HepG2 (cell line): ENCODE results near the gene PPP1R18. TPM values are rescaled to one million over a fixed set of nuclear protein-coding genes. Genes with fewer than 3 reads are reported as not detected.

Source experiments
- BCLAF1 ChIP-seq: fragments of 450-650 bp; IDR thresholded peaks from 2 replicates; pipeline ENCODE4 v1.6.1; 2017; ENCODE audit warnings: mild to moderate bottlenecking
- KLF12 ChIP-seq: sonication (generic); formaldehyde crosslinking; IDR thresholded peaks from 2 replicates; pipeline ENCODE4 v1.4.0; 2020; ENCODE audit warnings: missing genetic modification reagents, borderline replicate concordance
- RFX1 ChIP-seq: fragments of 450-650 bp; IDR thresholded peaks from 2 replicates; pipeline ENCODE4 v1.6.1; 2017
- TGIF2 ChIP-seq: IDR thresholded peaks from 2 replicates; pipeline ENCODE4 v1.6.1; 2016; ENCODE audit warnings: control low read depth, missing compliant biosample characterization
- USF2 ChIP-seq, 2 experiments: sonication (generic) in 1 of 2; formaldehyde crosslinking in 1 of 2; IDR thresholded peaks; 2 replicates each; pipeline versions ENCODE4 v1.5.1 to v1.6.1; 2011 to 2020; ENCODE audit warnings: borderline replicate concordance in 1 of 2, low read depth in 1 of 2, low read length in 1 of 2, mild to moderate bottlenecking in 1 of 2, missing genetic modification reagents in 1 of 2, moderate library complexity in 1 of 2
- XRCC5 ChIP-seq: fragments of 200-400 bp; formaldehyde crosslinking; optimal IDR thresholded peaks from 2 replicates; pipeline ENCODE3; 2017; ENCODE audit warnings: mild to moderate bottlenecking, low read length
- ZBTB26 ChIP-seq: IDR thresholded peaks from 2 replicates; pipeline ENCODE4 v1.6.1; 2016; ENCODE audit warnings: missing compliant biosample characterization, missing genetic modification reagents, borderline replicate concordance
- ZBTB34 ChIP-seq: sonication (generic); formaldehyde crosslinking; IDR thresholded peaks from 2 replicates; pipeline ENCODE4 v1.8.0; 2022; ENCODE audit warnings: mild to moderate bottlenecking, missing genetic modification reagents
- ZHX2 ChIP-seq, 2 experiments: sonication (generic) in 1 of 2; formaldehyde crosslinking in 1 of 2; IDR thresholded peaks; 2 replicates each; pipeline versions ENCODE4 v1.6.1 to v1.9.0; 2014 to 2022; ENCODE audit warnings: antibody characterized with exemption in 1 of 2, borderline replicate concordance in 1 of 2, inconsistent platforms in 1 of 2, low read depth in 1 of 2, missing genetic modification reagents in 1 of 2
- ZKSCAN5 ChIP-seq: sonication (generic); formaldehyde crosslinking; IDR thresholded peaks from 2 replicates; pipeline ENCODE4 v1.5.1; 2020; ENCODE audit warnings: mild to moderate bottlenecking, missing genetic modification reagents
- ZNF143 ChIP-seq: sonication (generic); formaldehyde crosslinking; IDR thresholded peaks from 2 replicates; pipeline ENCODE4 v1.4.0; 2020; ENCODE audit warnings: missing genetic modification reagents
- ZNF616 ChIP-seq: sonication (generic); formaldehyde crosslinking; IDR thresholded peaks from 2 replicates; pipeline ENCODE4 v1.5.0; 2020; ENCODE audit warnings: low read depth, mild to moderate bottlenecking, missing genetic modification reagents
- ZNF709 ChIP-seq: sonication (generic); formaldehyde crosslinking; IDR thresholded peaks from 2 replicates; pipeline ENCODE4 v1.5.0; 2020; ENCODE audit warnings: mild to moderate bottlenecking, missing genetic modification reagents
- polyA plus RNA-seq, 8 experiments: library from polyadenylated mRNA; depleted of rRNA in 3 of 8; stranded (reverse) in 7 of 8; unstranded in 1 of 8; fragments of >200 nt; fragmentation: Illumina TruSeq in 4 of 8; extraction: Trizol in 4 of 8; gene quantifications; 2 replicates each; pipeline versions ENCODE4 v1.2.1 to v1.2.3, GENCODE V29; 2011 to 2016; ENCODE audit warnings: low read depth in 4 of 8, missing spikeins in 1 of 8, mixed read lengths in 1 of 8; ENCODE audit not compliant: insufficient read depth in 1 of 8
- total RNA-seq, 5 experiments: library from RNA; depleted of rRNA; stranded (reverse); fragments of >200 nt; fragmentation: Illumina TruSeq; extraction: Trizol; gene quantifications; 2 replicates each; pipeline ENCODE4 v1.2.3, GENCODE V29; 2016; ENCODE audit warnings: low read depth in 1 of 5

The PPP1R18 gene
- total and polyA plus RNA-seq, 2 of the 13 experiments (the other 11 are each of a cell fraction or from before 2014, with no cell fraction given): 4.9 to 9.2 TPM

- peak; percentile 66; the same call in 1 of the 2 replicates for TF ChIP-seq ZBTB26 (CRISPR knock-in tag)
- no peak for TF ChIP-seq BCLAF1
- TF ChIP-seq ZNF616 (CRISPR knock-in tag): no peak; the same call in 1 of the 2 replicates
- no peak for TF ChIP-seq RFX1
- TF ChIP-seq KLF12 (CRISPR knock-in tag): no peak
- peak; percentile 31 for TF ChIP-seq XRCC5
- no peak; the same call in 1 of the 2 replicates for TF ChIP-seq ZNF143
- TF ChIP-seq TGIF2: peak; percentile 98
- TF ChIP-seq ZBTB34 (CRISPR knock-in tag): peak; percentile 79; the same call in 1 of the 2 replicates
- no peak for TF ChIP-seq ZKSCAN5 (CRISPR knock-in tag)
- peak; percentile 86 for TF ChIP-seq ZHX2 (IDR thresholded peaks at IDR 0.05; ENCODE audit: low read depth)
- no peak for TF ChIP-seq ZHX2 (CRISPR knock-in tag; IDR thresholded peaks at IDR 0.05; ENCODE audit: borderline replicate concordance)
- no peak for TF ChIP-seq USF2 (IDR thresholded peaks at IDR 0.05; ENCODE audit: low read depth, low read length)
- no peak for TF ChIP-seq USF2 (CRISPR knock-in tag; IDR thresholded peaks at IDR 0.05; ENCODE audit: borderline replicate concordance)
- TF ChIP-seq ZNF709 (CRISPR knock-in tag): no peak
Measured at GRCh38 chr6:30654798-30655742, 31.4 kb downstream of the PPP1R18 start (continued).
